HL-60 (cell line): Measurements from ENCODE around the gene HES5.

Experiments used
- CTCF ChIP-seq: IDR thresholded peaks from one replicate; pipeline ENCODE4 v1.5.1; 2011; ENCODE audit warnings: low read length, control low read depth, inconsistent platforms; ENCODE audit not compliant: insufficient read depth
- TF ChIP-seq, protein P1 (sequence below): IDR thresholded peaks from 2 replicates; pipeline ENCODE4 v1.6.1; 2012; ENCODE audit warnings: low read depth; ENCODE audit not compliant: insufficient replicate concordance

DNA sequence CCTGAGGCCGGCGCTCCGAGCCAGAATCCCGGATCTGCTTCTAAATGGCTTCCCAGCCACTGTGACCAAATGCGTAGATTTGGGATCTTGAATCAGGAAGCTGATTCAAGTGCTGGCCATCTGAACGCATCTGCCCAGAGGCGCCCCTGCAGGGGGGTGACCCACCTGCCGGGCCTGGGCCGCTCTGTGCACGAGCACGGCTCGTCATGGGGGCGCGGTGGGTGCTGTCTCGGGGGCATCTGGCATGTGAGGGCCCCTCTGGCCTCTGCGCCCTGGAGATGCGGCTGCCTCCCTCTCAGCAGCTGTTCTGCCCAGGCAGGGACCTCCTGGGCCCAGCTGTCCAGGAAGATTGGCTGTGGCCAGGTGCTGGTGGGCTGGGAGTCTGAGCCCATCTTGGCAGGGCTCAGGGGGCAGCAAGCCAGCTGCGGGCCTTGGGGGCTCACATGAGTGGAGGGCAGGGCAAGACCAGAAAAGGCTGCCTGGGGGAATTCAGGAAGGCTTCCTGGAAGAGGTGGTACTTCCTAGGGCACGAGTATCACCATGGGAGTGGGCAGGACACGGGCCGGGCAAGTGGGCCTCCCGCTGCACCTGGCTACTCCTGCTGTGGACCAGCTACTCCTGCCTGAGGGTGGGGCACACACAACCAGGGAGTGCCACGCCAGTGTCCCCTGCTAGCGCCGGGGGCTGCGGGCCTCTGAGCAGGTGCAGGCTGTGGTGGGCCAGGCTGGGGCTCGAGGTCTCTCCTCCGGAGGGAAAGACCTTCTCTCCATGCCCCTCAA is 28.8 kb downstream of the HES5 start:
- TF ChIP-seq CTCF = no peak
- TF ChIP-seq, protein P1, sequence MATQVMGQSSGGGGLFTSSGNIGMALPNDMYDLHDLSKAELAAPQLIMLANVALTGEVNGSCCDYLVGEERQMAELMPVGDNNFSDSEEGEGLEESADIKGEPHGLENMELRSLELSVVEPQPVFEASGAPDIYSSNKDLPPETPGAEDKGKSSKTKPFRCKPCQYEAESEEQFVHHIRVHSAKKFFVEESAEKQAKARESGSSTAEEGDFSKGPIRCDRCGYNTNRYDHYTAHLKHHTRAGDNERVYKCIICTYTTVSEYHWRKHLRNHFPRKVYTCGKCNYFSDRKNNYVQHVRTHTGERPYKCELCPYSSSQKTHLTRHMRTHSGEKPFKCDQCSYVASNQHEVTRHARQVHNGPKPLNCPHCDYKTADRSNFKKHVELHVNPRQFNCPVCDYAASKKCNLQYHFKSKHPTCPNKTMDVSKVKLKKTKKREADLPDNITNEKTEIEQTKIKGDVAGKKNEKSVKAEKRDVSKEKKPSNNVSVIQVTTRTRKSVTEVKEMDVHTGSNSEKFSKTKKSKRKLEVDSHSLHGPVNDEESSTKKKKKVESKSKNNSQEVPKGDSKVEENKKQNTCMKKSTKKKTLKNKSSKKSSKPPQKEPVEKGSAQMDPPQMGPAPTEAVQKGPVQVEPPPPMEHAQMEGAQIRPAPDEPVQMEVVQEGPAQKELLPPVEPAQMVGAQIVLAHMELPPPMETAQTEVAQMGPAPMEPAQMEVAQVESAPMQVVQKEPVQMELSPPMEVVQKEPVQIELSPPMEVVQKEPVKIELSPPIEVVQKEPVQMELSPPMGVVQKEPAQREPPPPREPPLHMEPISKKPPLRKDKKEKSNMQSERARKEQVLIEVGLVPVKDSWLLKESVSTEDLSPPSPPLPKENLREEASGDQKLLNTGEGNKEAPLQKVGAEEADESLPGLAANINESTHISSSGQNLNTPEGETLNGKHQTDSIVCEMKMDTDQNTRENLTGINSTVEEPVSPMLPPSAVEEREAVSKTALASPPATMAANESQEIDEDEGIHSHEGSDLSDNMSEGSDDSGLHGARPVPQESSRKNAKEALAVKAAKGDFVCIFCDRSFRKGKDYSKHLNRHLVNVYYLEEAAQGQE = no peak
